ENCODE data around the gene KIF6.

- no peak for TF ChIP-seq MAX (IDR thresholded peaks at IDR 0.05)
- TF ChIP-seq EP300 (IDR thresholded peaks at IDR 0.05) = no peak
- no peak for TF ChIP-seq POLR2A (IDR thresholded peaks at IDR 0.05; ENCODE audit: low read length)
- TF ChIP-seq CTCF (IDR thresholded peaks at IDR 0.05) = no peak
- TF ChIP-seq MYC (IDR thresholded peaks at IDR 0.05; ENCODE audit: borderline replicate concordance, low read length) = no peak
Measured at GRCh38 chr6:39432330-39433025, 292.7 kb downstream of the KIF6 start.

Measured in A549 (cell line).